Esophagus squamous epithelium (tissue), 5 donors: ENCODE measurements around the gene FRMD5. TPM values are rescaled to one million over a fixed set of nuclear protein-coding genes. Genes with fewer than 3 reads are reported as not detected.

Source experiments
- DNase-seq: peaks from one replicate; lab custom pipeline; 2025; lab: John Stamatoyannopoulos, UW
- H3K27ac ChIP-seq, 4 donors: fragments of 200-600 bp; sonication (generic); one replicate each; pipeline ENCODE4 v1.5.1; 2016 to 2019; ENCODE audit warnings: mild to moderate bottlenecking in 1 of 4
- H3K27me3 ChIP-seq, 4 donors: fragments of 200-600 bp; sonication (generic); 1 replicate in 3 of 4; 2 replicates in 1 of 4; pipeline versions ENCODE4 v1.5.1 to v1.6.0; 2017 to 2021; ENCODE audit warnings: antibody characterized with exemption in 1 of 4
- H3K36me3 ChIP-seq, 3 donors: fragments of 200-600 bp; sonication (generic); one replicate each; pipeline ENCODE4 v1.5.1; 2016 to 2019
- H3K4me1 ChIP-seq, 3 donors: fragments of 200-600 bp; sonication (generic); one replicate each; pipeline ENCODE4 v1.5.1; 2017 to 2019
- H3K4me3 ChIP-seq, 4 donors: fragments of 200-600 bp; sonication (generic); 1 replicate in 3 of 4; 2 replicates in 1 of 4; pipeline ENCODE4 v1.5.1; 2016 to 2019; ENCODE audit warnings: mild to moderate bottlenecking in 2 of 4, moderate library complexity in 1 of 4
- H3K9me3 ChIP-seq, 3 donors: fragments of 200-600 bp; sonication (generic); one replicate each; pipeline ENCODE4 v1.5.1; 2016 to 2019
- POLR2A ChIP-seq, 4 donors: fragments of 450-650 bp; IDR thresholded peaks; one replicate each; pipeline ENCODE4 v1.6.1; 2017; ENCODE audit warnings: antibody characterized with exemption in 4 of 4, mild to moderate bottlenecking in 4 of 4, moderate library complexity in 3 of 4
- WGBS, 2 donors: methylation state at CpG; one replicate each; pipeline ENCODE4 v1.1.5; 2018; 5-methylcytosine and 5-hydroxymethylcytosine counted together
- intact Hi-C: fragments of 100-400 bp; cut with DNase I; formaldehyde crosslinking; loops from one replicate; pipeline ENCODE4 v1.15.0; 2022
- total RNA-seq, 4 donors: library from RNA; depleted of rRNA; stranded (reverse); fragments of >200 nt; gene quantifications; one replicate each; pipeline ENCODE4 v1.1.0, GENCODE V29; 2016
- TF ChIP-seq, protein P1 (sequence below), 6 experiments: fragments of 450-650 bp in 4 of 6; fragments of 200-600 bp in 2 of 6; sonication (generic) in 2 of 6; IDR thresholded peaks; one replicate each; pipeline ENCODE4 v1.5.1; 2016 to 2019; ENCODE audit warnings: antibody characterized with exemption in 6 of 6, mild to moderate bottlenecking in 4 of 6, moderate library complexity in 4 of 6
- donor health status: DM: yes; HTN: yes; CAD: no.

FRMD5 gene
- total RNA-seq, 4 donors from 2014 or later: 0.19 TPM; not detected in 3

GRCh38 chr15:44137750-44138149 is 57.3 kb downstream of the FRMD5 start:
- no peak for TF ChIP-seq POLR2A (IDR thresholded peaks at IDR 0.05)
- TF ChIP-seq, protein P1, sequence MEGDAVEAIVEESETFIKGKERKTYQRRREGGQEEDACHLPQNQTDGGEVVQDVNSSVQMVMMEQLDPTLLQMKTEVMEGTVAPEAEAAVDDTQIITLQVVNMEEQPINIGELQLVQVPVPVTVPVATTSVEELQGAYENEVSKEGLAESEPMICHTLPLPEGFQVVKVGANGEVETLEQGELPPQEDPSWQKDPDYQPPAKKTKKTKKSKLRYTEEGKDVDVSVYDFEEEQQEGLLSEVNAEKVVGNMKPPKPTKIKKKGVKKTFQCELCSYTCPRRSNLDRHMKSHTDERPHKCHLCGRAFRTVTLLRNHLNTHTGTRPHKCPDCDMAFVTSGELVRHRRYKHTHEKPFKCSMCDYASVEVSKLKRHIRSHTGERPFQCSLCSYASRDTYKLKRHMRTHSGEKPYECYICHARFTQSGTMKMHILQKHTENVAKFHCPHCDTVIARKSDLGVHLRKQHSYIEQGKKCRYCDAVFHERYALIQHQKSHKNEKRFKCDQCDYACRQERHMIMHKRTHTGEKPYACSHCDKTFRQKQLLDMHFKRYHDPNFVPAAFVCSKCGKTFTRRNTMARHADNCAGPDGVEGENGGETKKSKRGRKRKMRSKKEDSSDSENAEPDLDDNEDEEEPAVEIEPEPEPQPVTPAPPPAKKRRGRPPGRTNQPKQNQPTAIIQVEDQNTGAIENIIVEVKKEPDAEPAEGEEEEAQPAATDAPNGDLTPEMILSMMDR (IDR thresholded peaks at IDR 0.05): no peak
- DNase-seq: no peak
- intact Hi-C loops: no loop called here
- Histone ChIP-seq H3K36me3 (no peaks in the 10 kb centered on the region), H3K4me3 (no peak overlapping the region), H3K9me3 (no peaks in the 10 kb centered on the region), H3K27ac (no peak overlapping the region), H3K27me3 (no peaks in the 10 kb centered on the region), H3K4me1 (no peaks in the 10 kb centered on the region)
- WGBS, 2 donors: 58 to 83% methylated on average over 1 of the region's 1 CpG

DNA sequence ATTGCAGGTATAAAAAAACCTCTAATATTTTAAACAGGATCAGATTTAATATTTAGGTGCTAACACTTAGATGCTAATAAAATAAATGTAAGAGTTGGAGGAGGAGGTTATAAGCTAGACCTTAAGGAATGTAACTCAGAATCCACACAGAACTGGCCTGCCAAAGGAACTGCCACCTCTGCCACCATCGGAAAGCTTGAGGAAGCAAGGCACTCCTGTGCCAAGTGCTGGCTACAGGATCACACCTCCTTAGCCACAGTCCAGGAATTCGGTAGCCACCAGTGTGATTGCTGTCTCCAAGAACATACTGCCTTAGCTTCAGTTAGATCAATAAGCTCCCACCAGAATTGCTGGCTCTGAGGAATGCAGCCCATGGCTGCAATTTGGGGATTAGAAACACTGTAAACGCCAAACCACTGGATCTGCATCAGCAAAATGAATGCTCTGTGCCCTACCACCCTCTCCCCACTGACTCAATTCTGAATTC is 58.0 kb downstream of the FRMD5 start:
- Histone ChIP-seq H3K36me3 (no peaks in the 10 kb centered on the region), H3K4me3 (no peak overlapping the region), H3K27me3 (no peaks in the 10 kb centered on the region), H3K4me1 (no peaks in the 10 kb centered on the region), H3K27ac (no peak overlapping the region), H3K9me3 (no peaks in the 10 kb centered on the region)
- TF ChIP-seq POLR2A (IDR thresholded peaks at IDR 0.05): no peak
- TF ChIP-seq, protein P1 (IDR thresholded peaks at IDR 0.05): no peak
- DNase-seq: no peak
- 79 to 81% methylated on average over 3 of the region's 3 CpGs for WGBS, 2 donors
- intact Hi-C loops: no loop called here

DNA sequence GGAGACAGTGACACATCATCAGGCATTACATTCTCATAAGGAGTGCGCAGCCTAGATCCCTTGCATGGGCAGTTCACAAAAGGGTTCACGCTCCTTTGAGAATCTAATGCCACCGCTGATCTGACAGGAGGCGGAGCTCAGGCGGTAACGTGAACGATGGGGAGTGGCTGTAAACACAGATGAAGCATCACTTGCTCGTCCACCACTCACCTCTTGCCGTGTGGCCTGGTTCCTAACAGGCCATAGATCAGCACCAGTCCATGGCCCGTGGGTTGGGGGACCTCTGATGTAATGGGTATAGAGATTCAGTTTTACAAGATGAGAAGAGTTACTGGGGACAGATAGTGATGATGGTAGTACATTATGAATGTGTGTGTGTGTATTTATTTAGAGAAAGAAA is 63.0 kb downstream of the FRMD5 start:
- TF ChIP-seq POLR2A (IDR thresholded peaks at IDR 0.05): no peak
- TF ChIP-seq, protein P1 (IDR thresholded peaks at IDR 0.05): no peak
- 88 to 92% methylated on average over 9 to 10 of the region's 10 CpGs for WGBS, 2 donors
- H3K27ac ChIP-seq: no peak overlapping the region

GRCh38 chr15:44130778-44131177 is 64.3 kb downstream of the FRMD5 start:
- TF ChIP-seq POLR2A (IDR thresholded peaks at IDR 0.05): no peak
- TF ChIP-seq, protein P1 (IDR thresholded peaks at IDR 0.05): no peak
- H3K4me3 ChIP-seq: no peak overlapping the region
- H3K9me3 ChIP-seq: no peaks in the 10 kb centered on the region
- H3K27me3 ChIP-seq: peaks cover 0 to 3% (median 0%) of the 10 kb centered on the region in 4 donors
- H3K36me3 ChIP-seq: no peaks in the 10 kb centered on the region
- no peak overlapping the region for H3K27ac ChIP-seq
- intact Hi-C loops: no loop called here
- no peaks in the 10 kb centered on the region for H3K4me1 ChIP-seq
- no peak for DNase-seq

More for the DNA sequence above, 63.0 kb downstream of the FRMD5 start:
- Histone ChIP-seq H3K4me1 (no peaks in the 10 kb centered on the region), H3K36me3 (no peaks in the 10 kb centered on the region), H3K4me3 (no peak overlapping the region), H3K9me3 (no peaks in the 10 kb centered on the region), H3K27me3 (peaks cover 0 to 3% (median 0%) of the 10 kb centered on the region in 4 donors)
- intact Hi-C loops: no loop called here
- no peak for DNase-seq

- H3K9me3 ChIP-seq: no peaks in the 10 kb centered on the region
- DNase-seq: no peak
- no peaks in the 10 kb centered on the region for H3K36me3 ChIP-seq
- 86 to 89% methylated on average over 5 of the region's 5 CpGs for whole genome bisulfite sequencing, 2 donors
- no peak overlapping the region for H3K27ac ChIP-seq
- no peaks in the 10 kb centered on the region for H3K4me1 ChIP-seq
- no peak overlapping the region for H3K4me3 ChIP-seq
- intact Hi-C loops: no loop called here
- peaks cover 0 to 3% (median 0%) of the 10 kb centered on the region in 4 donors for H3K27me3 ChIP-seq
- TF ChIP-seq, protein P1 (IDR thresholded peaks at IDR 0.05): no peak
- no peak for TF ChIP-seq POLR2A (IDR thresholded peaks at IDR 0.05)
Observed at GRCh38 chr15:44129911-44130310, 65.2 kb downstream of the FRMD5 start.
